Naive thymus-derived CD4-positive, alpha-beta T cell (primary cell): ENCODE measurements around the gene HACD2. TPM values are rescaled to one million over a fixed set of nuclear protein-coding genes. Genes with fewer than 3 reads are reported as not detected.

ENCODE experiments used
- ATAC-seq: fragments of 150-1000 bp; cut with Tn5 transposase; 2 replicates; pipeline ENCODE4 v1.10.0; 2021; ENCODE audit warnings: mild to moderate bottlenecking, moderate library complexity
- CTCF ChIA-PET: fragments of 350-600 bp; sonication (Branson Sonifier 250); formaldehyde crosslinking; loops from one replicate; lab custom pipeline; 2021; ENCODE audit warnings: antibody characterized with exemption; lab: Charles Lee
- POLR2A ChIA-PET: fragments of 350-600 bp; sonication (Branson Sonifier 250); formaldehyde crosslinking; loops from one replicate; lab custom pipeline; 2021; ENCODE audit warnings: antibody characterized with exemption, inconsistent platforms; lab: Charles Lee
- DNase-seq, 9 donors: peaks; one replicate each; pipeline versions ENCODE4 v3.0.0 to v3.0.0-alpha.2; 2020 to 2022; ENCODE audit warnings: mixed read lengths in 1 of 9
- H3K27ac ChIP-seq: one replicate; pipeline ENCODE4 v1.7.0; 2013; ENCODE audit warnings: mild to moderate bottlenecking, low read depth, low read length, moderate library complexity
- H3K27me3 ChIP-seq, 2 donors: one replicate each; pipeline ENCODE4 v1.7.0; 2013; ENCODE audit warnings: low read length in 2 of 2, mild to moderate bottlenecking in 2 of 2, moderate library complexity in 2 of 2; ENCODE audit not compliant: control insufficient read depth in 2 of 2, insufficient read depth in 2 of 2
- H3K36me3 ChIP-seq, 3 experiments: 1 replicate in 2 of 3; 2 replicates in 1 of 3; pipeline ENCODE4 v1.7.0; 2013; ENCODE audit warnings: low read length in 3 of 3, mild to moderate bottlenecking in 3 of 3, moderate library complexity in 1 of 3; ENCODE audit not compliant: insufficient read depth in 3 of 3, control insufficient read depth in 2 of 3
- H3K4me1 ChIP-seq, 2 donors: one replicate each; pipeline ENCODE4 v1.7.0; 2013; ENCODE audit warnings: low read length in 2 of 2, mild to moderate bottlenecking in 2 of 2, moderate library complexity in 1 of 2; ENCODE audit not compliant: control insufficient read depth in 2 of 2, insufficient read depth in 2 of 2
- H3K4me3 ChIP-seq: 2 replicates; pipeline ENCODE4 v1.7.0; 2013; ENCODE audit warnings: mild to moderate bottlenecking, low read length
- H3K9me3 ChIP-seq, 3 experiments: 1 replicate in 2 of 3; 2 replicates in 1 of 3; pipeline ENCODE4 v1.7.0; 2013; ENCODE audit warnings: low read length in 3 of 3; ENCODE audit not compliant: control insufficient read depth in 2 of 3
- H3K27ac Mint-ChIP-seq, 9 donors: one replicate each; pipeline ENCODE4 v1.8.0; 2020 to 2022; ENCODE audit warnings: mixed read lengths in 9 of 9, mild to moderate bottlenecking in 8 of 9, moderate library complexity in 5 of 9, inconsistent platforms in 2 of 9
- H3K27me3 Mint-ChIP-seq, 5 donors: one replicate each; pipeline ENCODE4 v1.8.0; 2021 to 2022; ENCODE audit warnings: mixed read lengths in 5 of 5, mild to moderate bottlenecking in 1 of 5
- H3K36me3 Mint-ChIP-seq, 5 donors: one replicate each; pipeline ENCODE4 v1.8.0; 2020 to 2022; ENCODE audit warnings: mixed read lengths in 5 of 5, mild to moderate bottlenecking in 3 of 5, inconsistent platforms in 1 of 5
- H3K4me1 Mint-ChIP-seq, 7 donors: one replicate each; pipeline ENCODE4 v1.8.0; 2020 to 2022; ENCODE audit warnings: mixed read lengths in 7 of 7, mild to moderate bottlenecking in 3 of 7, inconsistent platforms in 1 of 7
- H3K4me3 Mint-ChIP-seq, 10 donors: one replicate each; pipeline ENCODE4 v1.8.0; 2020 to 2022; ENCODE audit warnings: mild to moderate bottlenecking in 10 of 10, mixed read lengths in 10 of 10, moderate library complexity in 6 of 10, inconsistent platforms in 2 of 10
- H3K9me3 Mint-ChIP-seq, 11 donors: one replicate each; pipeline ENCODE4 v1.8.0; 2020 to 2022; ENCODE audit warnings: mixed read lengths in 11 of 11, mild to moderate bottlenecking in 4 of 11, inconsistent platforms in 1 of 11, moderate library complexity in 1 of 11
- intact Hi-C, 2 donors: fragments of 100-400 bp; cut with micrococcal nuclease; formaldehyde crosslinking; loops; one replicate each; pipeline ENCODE4 v1.15.1; 2023
- polyA plus RNA-seq, 2 donors: library from polyadenylated mRNA; unstranded; fragments of 300-500 nt; fragmentation: Illumina TruSeq; gene quantifications; one replicate each; pipeline ENCODE4 v1.2.3, GENCODE V29; 2021
- total RNA-seq, 6 experiments: library from RNA in 5 of 6; stranded (reverse) in 5 of 6; gene quantifications; 1 replicate in 5 of 6; 2 replicates in 1 of 6; pipeline ENCODE4 v1.2.3 and lab custom pipeline; 2021 to 2026

The HACD2 gene
- total and polyA plus RNA-seq, 7 experiments from 2014 or later, result 14.7 to 28.3 (median 19.8) TPM

- Histone ChIP-seq H3K36me3 (no peaks in the 10 kb centered on the region), H3K4me1 (no peaks in the 10 kb centered on the region), H3K9me3 (no peaks in the 10 kb centered on the region), H3K27ac (no peak overlapping the region), H3K27me3 (no peaks in the 10 kb centered on the region), H3K4me3 (no peak overlapping the region)
- intact Hi-C loops, result no loop called here
- peaks cover 15 to 38% (median 22%) of the 10 kb centered on the region in 5 donors for H3K27me3 Mint-ChIP-seq
- ATAC-seq, result no peak
- CTCF ChIA-PET, result no interaction called here
- no peak for DNase-seq
- peaks cover 0 to 2% (median 0%) of the 10 kb centered on the region in 7 donors for H3K4me1 Mint-ChIP-seq
- no peaks in the 10 kb centered on the region for H3K9me3 Mint-ChIP-seq
- no peak overlapping the region for H3K4me3 Mint-ChIP-seq
- no peak overlapping the region for H3K27ac Mint-ChIP-seq
- no peaks in the 10 kb centered on the region for H3K36me3 Mint-ChIP-seq
- POLR2A ChIA-PET, result no interaction called here
These were observed 107.7 kb downstream of the HACD2 start for GRCh38 chr3:123476967-123477750.

DNA sequence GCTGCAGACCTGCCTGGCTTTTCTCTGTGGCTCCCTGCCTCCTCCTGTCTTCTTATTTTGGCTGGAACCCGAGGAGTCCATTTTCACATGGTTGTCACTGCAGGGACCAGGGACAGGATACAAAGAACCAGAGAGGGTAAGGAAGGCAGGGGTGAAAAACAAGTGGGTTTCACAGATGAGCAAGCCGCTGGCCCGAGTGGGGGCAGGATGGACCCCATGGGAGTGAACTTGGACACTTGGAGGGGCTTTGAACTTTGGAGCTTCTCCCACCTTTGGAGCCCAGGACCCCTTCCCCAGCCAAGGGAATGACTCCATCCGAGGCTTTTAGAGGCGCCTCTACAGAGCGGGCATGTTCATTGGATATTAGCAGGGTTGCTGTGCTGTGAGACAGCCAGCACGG lies 109.1 kb downstream of the HACD2 start:
- H3K27me3 Mint-ChIP-seq, result peaks cover 15 to 35% (median 22%) of the 10 kb centered on the region in 5 donors
- DNase-seq, result no peak
- no peaks in the 10 kb centered on the region for H3K4me1 ChIP-seq
- no peak overlapping the region for H3K4me3 Mint-ChIP-seq
- H3K9me3 ChIP-seq, result no peaks in the 10 kb centered on the region
- H3K27ac Mint-ChIP-seq, result no peak overlapping the region
- POLR2A ChIA-PET, result no interaction called here
- CTCF ChIA-PET, result no interaction called here
- H3K27me3 ChIP-seq, result no peaks in the 10 kb centered on the region
- intact Hi-C loops, result no loop called here
- no peak for ATAC-seq
- H3K9me3 Mint-ChIP-seq, result no peaks in the 10 kb centered on the region
- no peaks in the 10 kb centered on the region for H3K36me3 ChIP-seq
- H3K4me3 ChIP-seq, result no peak overlapping the region
- no peaks in the 10 kb centered on the region for H3K36me3 Mint-ChIP-seq
- H3K4me1 Mint-ChIP-seq, result peaks cover 0 to 2% (median 0%) of the 10 kb centered on the region in 7 donors
- no peak overlapping the region for H3K27ac ChIP-seq

DNA sequence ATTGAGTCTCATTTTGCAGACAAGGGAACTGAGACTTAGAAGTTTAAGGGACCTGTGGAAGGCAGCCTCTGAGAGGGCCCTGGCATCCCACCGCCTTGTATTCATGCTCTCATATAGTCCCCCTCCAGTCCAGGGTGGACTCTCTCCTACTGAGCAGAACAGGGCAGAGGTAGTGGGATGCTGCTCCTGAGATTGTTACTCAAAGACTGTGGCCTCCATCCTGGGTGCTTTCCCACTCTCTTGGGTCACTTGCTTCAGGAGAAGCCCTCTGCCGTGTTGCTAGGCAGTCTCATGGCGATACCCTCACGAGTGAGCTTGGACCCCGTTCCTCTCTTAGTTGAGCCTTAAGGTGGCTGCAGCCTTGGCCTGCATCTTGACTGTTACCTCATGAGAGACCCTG lies 113.7 kb downstream of the HACD2 start:
- Mint-ChIP-seq H3K27ac (no peak overlapping the region), H3K36me3 (no peaks in the 10 kb centered on the region), H3K4me3 (no peak overlapping the region), H3K9me3 (peaks cover 0 to 2% (median 0%) of the 10 kb centered on the region in 11 donors), H3K27me3 (peaks cover 10 to 22% (median 17%) of the 10 kb centered on the region in 5 donors), H3K4me1 (peaks cover 0 to 2% (median 0%) of the 10 kb centered on the region in 7 donors)
- Histone ChIP-seq H3K9me3 (no peaks in the 10 kb centered on the region), H3K27me3 (no peaks in the 10 kb centered on the region), H3K27ac (no peak overlapping the region), H3K4me1 (no peaks in the 10 kb centered on the region), H3K36me3 (no peaks in the 10 kb centered on the region), H3K4me3 (no peak overlapping the region)
- ATAC-seq, result no peak
- no peak for DNase-seq
- CTCF ChIA-PET, result no interaction called here
- POLR2A ChIA-PET, result no interaction called here
- intact Hi-C loops, result no loop called here

DNA sequence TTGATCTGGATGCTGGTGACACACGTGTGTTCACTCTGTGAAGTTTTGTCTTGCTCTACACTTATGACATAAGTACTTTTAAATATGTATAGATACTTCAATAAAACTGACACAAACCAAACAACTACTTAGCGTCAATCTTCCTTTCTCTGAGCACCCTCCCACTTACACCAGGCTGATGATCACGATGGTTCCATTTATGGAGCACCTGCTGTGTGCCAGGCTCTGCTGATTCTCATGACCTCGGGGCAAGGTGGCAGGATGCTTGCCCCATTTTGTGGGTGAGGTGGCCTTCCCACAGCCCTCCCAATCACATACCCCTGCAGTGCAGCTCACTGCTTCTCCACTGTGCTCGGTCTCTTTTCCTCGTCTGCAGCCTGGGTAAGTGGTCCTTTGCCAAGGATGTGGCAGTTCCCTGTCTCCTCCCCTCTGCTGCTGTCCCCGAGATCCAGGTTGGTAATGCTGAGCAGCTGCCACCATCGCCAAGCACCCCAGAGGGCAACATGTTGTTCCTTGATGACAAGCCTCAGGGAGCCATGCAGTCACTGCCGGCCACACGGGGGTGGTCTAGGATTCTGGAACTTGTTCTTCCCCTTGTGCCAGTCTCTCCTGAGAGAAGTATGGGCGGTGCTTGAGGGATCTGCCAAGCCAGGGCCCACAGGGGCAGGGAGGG lies 115.4 kb downstream of the HACD2 start:
- Mint-ChIP-seq H3K4me3 (no peak overlapping the region), H3K9me3 (peaks cover 0 to 2% (median 0%) of the 10 kb centered on the region in 11 donors), H3K36me3 (no peaks in the 10 kb centered on the region), H3K4me1 (no peaks in the 10 kb centered on the region), H3K27ac (no peak overlapping the region), H3K27me3 (peaks cover 10 to 18% (median 11%) of the 10 kb centered on the region in 5 donors)
- Histone ChIP-seq H3K9me3 (no peaks in the 10 kb centered on the region), H3K27ac (no peak overlapping the region), H3K27me3 (no peaks in the 10 kb centered on the region), H3K36me3 (no peaks in the 10 kb centered on the region), H3K4me1 (no peaks in the 10 kb centered on the region), H3K4me3 (no peak overlapping the region)
- ChIA-PET POLR2A (no interaction called here), CTCF (no interaction called here)
- DNase-seq, result no peak
- no peak for ATAC-seq
- intact Hi-C loops, result no loop called here

GRCh38 chr3:123467046-123467445 lies 117.8 kb downstream of the HACD2 start:
- Mint-ChIP-seq H3K27ac (no peak overlapping the region), H3K4me3 (no peak overlapping the region), H3K27me3 (peaks cover 11 to 19% (median 18%) of the 10 kb centered on the region in 5 donors), H3K9me3 (peaks cover 0 to 2% (median 0%) of the 10 kb centered on the region in 11 donors), H3K4me1 (no peaks in the 10 kb centered on the region), H3K36me3 (no peaks in the 10 kb centered on the region)
- no peaks in the 10 kb centered on the region for H3K36me3 ChIP-seq
- H3K27me3 ChIP-seq, result no peaks in the 10 kb centered on the region
- H3K9me3 ChIP-seq, result no peaks in the 10 kb centered on the region
- ATAC-seq (no peak), DNase-seq (no peak)
- CTCF ChIA-PET, result no interaction called here
- no peak overlapping the region for H3K4me3 ChIP-seq
- POLR2A ChIA-PET, result no interaction called here
- intact Hi-C loops, result no loop called here
- H3K27ac ChIP-seq, result no peak overlapping the region
- H3K4me1 ChIP-seq, result no peaks in the 10 kb centered on the region

DNA sequence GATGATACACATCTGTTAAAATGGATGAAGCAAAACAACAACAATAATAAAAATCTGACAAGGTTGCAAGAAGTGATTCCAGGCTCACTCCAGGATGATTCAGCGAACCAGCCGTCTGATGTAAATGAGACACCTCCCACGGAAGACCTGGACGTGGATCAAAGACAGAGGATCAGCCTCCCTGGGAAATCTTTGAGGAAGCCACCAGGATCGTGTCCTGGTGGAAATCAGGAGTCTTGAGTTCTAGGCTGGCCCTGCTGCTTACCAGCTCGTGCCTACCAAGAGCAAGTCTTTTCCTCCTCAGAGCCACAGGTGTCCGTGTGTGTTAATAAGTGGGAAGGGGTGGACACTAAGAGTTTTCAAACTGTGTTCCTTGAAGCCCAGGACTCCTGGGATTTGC lies 120.6 kb downstream of the HACD2 start:
- Mint-ChIP-seq H3K27me3 (peaks cover 16 to 32% (median 27%) of the 10 kb centered on the region in 5 donors), H3K4me3 (no peak overlapping the region), H3K9me3 (peaks cover 0 to 6% (median 0%) of the 10 kb centered on the region in 11 donors), H3K36me3 (no peaks in the 10 kb centered on the region), H3K4me1 (no peaks in the 10 kb centered on the region), H3K27ac (no peak overlapping the region)
- Histone ChIP-seq H3K4me1 (no peaks in the 10 kb centered on the region), H3K27ac (no peak overlapping the region), H3K27me3 (no peaks in the 10 kb centered on the region), H3K9me3 (no peaks in the 10 kb centered on the region), H3K36me3 (no peaks in the 10 kb centered on the region), H3K4me3 (no peak overlapping the region)
- ATAC-seq (no peak), DNase-seq (no peak)
- ChIA-PET CTCF (interaction anchor here (1.2 kb wide), 1 partner anchor 20 kb away, joined by 3 read pairs; no protein-coding TSS in a partner anchor), POLR2A (no interaction called here)
- intact Hi-C loops, result no loop called here
